WTC11 (cell line): Measurements from ENCODE around the gene RAB35. TPM values are rescaled to one million over a fixed set of nuclear protein-coding genes. Genes with fewer than 3 reads are reported as not detected.
A peak's percentile ranks its signal among the peaks of the same experiment; 100 is the strongest.

Source experiments
- ATAC-seq: fragments of 200-7000 bp; cut with Tn5 transposase; 2 replicates; pipeline ENCODE4 v1.10.0; 2021; ENCODE audit warnings: mild to moderate bottlenecking, moderate library complexity
- CTCF ChIA-PET: fragments of 300-600 bp; sonication (Branson Sonifier 250); formaldehyde crosslinking; loops from one replicate; lab custom pipeline; 2021; ENCODE audit warnings: antibody characterized with exemption; lab: Charles Lee
- POLR2A ChIA-PET: fragments of 350-600 bp; sonication (Branson Sonifier 250); formaldehyde crosslinking; loops from one replicate; lab custom pipeline; 2021; ENCODE audit warnings: antibody characterized with exemption; lab: Charles Lee
- DNase-seq: peaks from one replicate; pipeline ENCODE4 v3.0.0; 2021; ENCODE audit warnings: low spot score
- H3K27ac Mint-ChIP-seq: 2 replicates; pipeline ENCODE4 v1.8.0; 2021; ENCODE audit warnings: mixed read lengths
- H3K27me3 Mint-ChIP-seq: 2 replicates; pipeline ENCODE4 v1.8.0; 2021; ENCODE audit warnings: low read depth, mild to moderate bottlenecking, moderate library complexity, mixed read lengths
- H3K36me3 Mint-ChIP-seq: 2 replicates; pipeline ENCODE4 v1.8.0; 2021; ENCODE audit warnings: mixed read lengths
- H3K4me1 Mint-ChIP-seq: 2 replicates; pipeline ENCODE4 v1.8.0; 2022; ENCODE audit warnings: mixed read lengths
- H3K4me3 Mint-ChIP-seq: 2 replicates; pipeline ENCODE4 v1.8.0; 2021; ENCODE audit warnings: mild to moderate bottlenecking, moderate library complexity, mixed read lengths
- H3K9me3 Mint-ChIP-seq: 2 replicates; pipeline ENCODE4 v1.8.0; 2021; ENCODE audit warnings: mixed read lengths
- AFF4 ChIP-seq: sonication (generic); formaldehyde crosslinking; IDR thresholded peaks from 2 replicates; pipeline ENCODE4 v1.8.1; 2023; ENCODE audit warnings: mild to moderate bottlenecking, missing genetic modification reagents, borderline replicate concordance
- AR ChIP-seq: fragments of 250-450 bp; sonication (Bioruptor Pico); IDR thresholded peaks from 2 replicates; pipeline ENCODE4 v1.9.0; 2021; ENCODE audit warnings: mild to moderate bottlenecking
- CTCF ChIP-seq: fragments of 200-600 bp; IDR thresholded peaks from 2 replicates; pipeline ENCODE4 v1.8.0; 2022; ENCODE audit warnings: antibody characterized with exemption
- E2F1 ChIP-seq: sonication (generic); formaldehyde crosslinking; IDR thresholded peaks from 2 replicates; pipeline ENCODE4 v1.8.0; 2022; ENCODE audit warnings: mild to moderate bottlenecking, missing genetic modification reagents
- E2F5 ChIP-seq: sonication (generic); formaldehyde crosslinking; IDR thresholded peaks from 2 replicates; pipeline ENCODE4 v1.8.1; 2022; ENCODE audit warnings: mild to moderate bottlenecking, moderate library complexity, missing genetic modification reagents
- FOXJ3 ChIP-seq: sonication (generic); formaldehyde crosslinking; IDR thresholded peaks from 2 replicates; pipeline ENCODE4 v1.9.0; 2021; ENCODE audit warnings: missing genetic modification reagents, mild to moderate bottlenecking, borderline replicate concordance
- FOXK1 ChIP-seq: sonication (generic); formaldehyde crosslinking; IDR thresholded peaks from 2 replicates; pipeline ENCODE4 v1.8.0; 2022; ENCODE audit warnings: mild to moderate bottlenecking, moderate library complexity, missing genetic modification reagents
- FOXP1 ChIP-seq: sonication (generic); formaldehyde crosslinking; IDR thresholded peaks from 2 replicates; pipeline ENCODE4 v1.8.0; 2022; ENCODE audit warnings: missing genetic modification reagents, mild to moderate bottlenecking, moderate library complexity, borderline replicate concordance
- GTF2I ChIP-seq: fragments of 250-450 bp; sonication (Bioruptor Pico); conservative IDR thresholded peaks from 2 replicates; pipeline ENCODE4 v1.4.0; 2021; ENCODE audit warnings: mild to moderate bottlenecking
- IRF1 ChIP-seq: sonication (generic); formaldehyde crosslinking; IDR thresholded peaks from 2 replicates; pipeline ENCODE4 v1.8.0; 2023; ENCODE audit warnings: missing genetic modification reagents
- JUN ChIP-seq: sonication (generic); formaldehyde crosslinking; IDR thresholded peaks from 2 replicates; pipeline ENCODE4 v1.8.0; 2023; ENCODE audit warnings: mild to moderate bottlenecking, missing genetic modification reagents
- MAX ChIP-seq: sonication (generic); formaldehyde crosslinking; IDR thresholded peaks from 2 replicates; pipeline ENCODE4 v1.8.0; 2022; ENCODE audit warnings: mild to moderate bottlenecking, missing genetic modification reagents
- NR1H2 ChIP-seq: sonication (generic); formaldehyde crosslinking; IDR thresholded peaks from 2 replicates; pipeline ENCODE4 v1.9.0; 2021; ENCODE audit warnings: mild to moderate bottlenecking, moderate library complexity, missing genetic modification reagents
- SOX15 ChIP-seq: fragments of 250-450 bp; sonication (Bioruptor Pico); IDR thresholded peaks from 2 replicates; pipeline ENCODE4 v1.9.0; 2021; ENCODE audit warnings: mild to moderate bottlenecking
- SP1 ChIP-seq: sonication (generic); formaldehyde crosslinking; conservative IDR thresholded peaks from 2 replicates; pipeline ENCODE4 v1.8.1; 2022; ENCODE audit warnings: missing genetic modification reagents
- TP53 ChIP-seq: sonication (generic); formaldehyde crosslinking; IDR thresholded peaks from 2 replicates; pipeline ENCODE4 v1.8.1; 2023; ENCODE audit warnings: mild to moderate bottlenecking, missing genetic modification reagents
- ZNF281 ChIP-seq: sonication (generic); formaldehyde crosslinking; IDR thresholded peaks from 2 replicates; pipeline ENCODE4 v1.8.0; 2023; ENCODE audit warnings: mild to moderate bottlenecking, missing genetic modification reagents
- ZNF671 ChIP-seq: fragments of 250-450 bp; sonication (Bioruptor Pico); IDR thresholded peaks from 2 replicates; pipeline ENCODE4 v1.8.0; 2021; ENCODE audit warnings: mild to moderate bottlenecking
- total RNA-seq: library from RNA; stranded (reverse); gene quantifications from 3 replicates; pipeline ENCODE4 v1.2.3, GENCODE V29; 2021

Gene RAB35
- total RNA-seq, 1 experiment from 2014 or later, result 44.5 TPM

- TF ChIP-seq AFF4 (no peak; the same call in 1 of the 2 replicates), GTF2I (CRISPR knock-in tag) (no peak), SOX15 (no peak), CTCF (peak; percentile 82), E2F5 (CRISPR knock-in tag) (0 out of 2 replicates have a peak, but pooled peaks have one; percentile 39), FOXK1 (CRISPR knock-in tag) (peak; percentile 85), FOXP1 (CRISPR knock-in tag) (peak; percentile 51; the same call in 1 of the 2 replicates), TP53 (no peak), JUN (no peak), AR (CRISPR knock-in tag) (no peak), ZNF671 (CRISPR knock-in tag) (no peak), SP1 (CRISPR knock-in tag) (peak; percentile 78), IRF1 (no peak), NR1H2 (CRISPR knock-in tag) (no peak)
- TF ChIP-seq, all 79 proteins: peak for 23
These were observed 29.5 kb downstream of the RAB35 start (continued) for GRCh38 chr12:120086801-120087621.

- CTCF ChIA-PET, result interaction anchor here (0.6 to 1.9 kb wide), 22 partner anchors 7 to 216 kb away, joined by 3 to 48 read pairs (median 3); partner anchors contain the start of genes BICDL1, RAB35 and SIRT4
- Mint-ChIP-seq H3K27ac (peak overlapping the region; percentile 98), H3K27me3 (no peaks in the 10 kb centered on the region), H3K4me1 (peaks cover 33% of the 10 kb centered on the region), H3K36me3 (peaks cover 12% of the 10 kb centered on the region), H3K4me3 (peak overlapping the region; percentile 66), H3K9me3 (no peaks in the 10 kb centered on the region)
- DNase-seq (no peak), ATAC-seq (peak; percentile 6)
- POLR2A ChIA-PET, result interaction anchor here (0.9 to 1.5 kb wide), 5 partner anchors 22 to 96 kb away, joined by 3 to 23 read pairs (median 4); partner anchors contain the start of gene RAB35
- TF ChIP-seq E2F5 (CRISPR knock-in tag), result no peak
- TF ChIP-seq MAX, result no peak
- TF ChIP-seq FOXJ3 (CRISPR knock-in tag), result no peak
- TF ChIP-seq E2F1 (CRISPR knock-in tag), result no peak
- no peak for TF ChIP-seq NR1H2 (CRISPR knock-in tag)
- TF ChIP-seq ZNF281 (CRISPR knock-in tag), result no peak
These were observed 30.5 kb downstream of the RAB35 start for GRCh38 chr12:120085920-120086645.
